ENCODE results near the gene INO80C. TPM values are rescaled to one million over a fixed set of nuclear protein-coding genes. Genes with fewer than 3 reads are reported as not detected.
"Not testable (repeated sequence)": the region's sequence is repeated elsewhere in the genome, so short reads cannot be mapped to it uniquely, and the experiment has no call there.

The INO80C gene
- total RNA-seq, 4 donors from 2014 or later, result 5.3 to 6.4 (median 5.5) TPM

GRCh38 chr18:35455926-35456763 is 41.6 kb downstream of the INO80C start:
- TF ChIP-seq POLR2A (IDR thresholded peaks at IDR 0.05), result no peak
- no peak for TF ChIP-seq CTCF (IDR thresholded peaks at IDR 0.05 in 4 of 5, conservative IDR thresholded peaks at IDR 0.05 in 1 of 5)
- DNase-seq, result no peak
- Histone ChIP-seq H3K4me1 (peaks cover 0 to 3% of the 10 kb centered on the region in 2 donors), H3K9me3 (no peaks in the 10 kb centered on the region), H3K27ac (no peak overlapping the region), H3K36me3 (no peaks in the 10 kb centered on the region), H3K27me3 (no peaks in the 10 kb centered on the region), H3K4me3 (no peak overlapping the region)
- ATAC-seq, result no peak
- in situ Hi-C loops (cut with MboI; ENCODE audit: low sequenced_read_pairs in 4 of 4) (no loop called here), intact Hi-C loops (cut with DNase I; ENCODE audit: low total_unique reads) (no loop called here)

DNA sequence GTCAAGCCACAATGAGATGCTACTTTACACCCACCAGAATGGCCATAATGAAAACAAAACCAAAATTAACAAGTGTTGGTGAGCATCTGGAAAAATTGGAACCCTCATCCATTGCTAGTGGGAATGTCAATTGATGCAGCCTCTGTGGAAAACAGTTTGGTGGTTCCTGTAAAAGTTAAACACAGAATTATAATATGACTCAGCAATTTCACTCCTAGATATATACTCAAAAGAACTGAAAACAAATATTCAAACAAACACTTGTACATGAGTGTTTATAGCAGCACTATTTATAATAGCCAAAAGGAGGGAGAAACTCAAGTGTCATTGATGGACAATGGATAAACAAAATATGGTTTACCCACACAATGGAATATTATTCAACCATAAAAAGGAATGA is 43.0 kb downstream of the INO80C start:
- peaks cover 0 to 3% of the 10 kb centered on the region in 2 donors for H3K4me1 ChIP-seq
- H3K4me3 ChIP-seq, result no peak overlapping the region
- TF ChIP-seq POLR2A (IDR thresholded peaks at IDR 0.05), result no peak
- TF ChIP-seq CTCF (IDR thresholded peaks at IDR 0.05 in 4 of 5, conservative IDR thresholded peaks at IDR 0.05 in 1 of 5), result no peak
- no peaks in the 10 kb centered on the region for H3K9me3 ChIP-seq
- H3K27me3 ChIP-seq, result no peaks in the 10 kb centered on the region
- intact Hi-C loops (cut with DNase I; ENCODE audit: low total_unique reads) (no loop called here), in situ Hi-C loops (cut with MboI; ENCODE audit: low sequenced_read_pairs in 4 of 4) (no loop called here)
- no peaks in the 10 kb centered on the region for H3K36me3 ChIP-seq
- ATAC-seq (no peak), DNase-seq (no peak)
- no peak overlapping the region for H3K27ac ChIP-seq

GRCh38 chr18:35453065-35453464 is 44.7 kb downstream of the INO80C start:
- H3K36me3 ChIP-seq; in situ Hi-C loops (cut with MboI; ENCODE audit: low sequenced_read_pairs in 4 of 4); H3K4me1 ChIP-seq; H3K27ac ChIP-seq; intact Hi-C loops (cut with DNase I; ENCODE audit: low total_unique reads); ATAC-seq; DNase-seq; H3K27me3 ChIP-seq; H3K4me3 ChIP-seq; H3K9me3 ChIP-seq: not testable (repeated sequence)

- intact Hi-C loops (cut with DNase I; ENCODE audit: low total_unique reads), result no loop called here
Measured at GRCh38 chr18:35451916-35452315, 45.8 kb downstream of the INO80C start.

More at GRCh38 chr18:35451916-35452315, 45.8 kb downstream of the INO80C start:
- in situ Hi-C loops (cut with MboI; ENCODE audit: low sequenced_read_pairs in 4 of 4), result no loop called here
- Histone ChIP-seq H3K27ac (no peak overlapping the region), H3K4me1 (no peaks in the 10 kb centered on the region), H3K4me3 (no peak overlapping the region), H3K36me3 (no peaks in the 10 kb centered on the region), H3K9me3 (no peaks in the 10 kb centered on the region), H3K27me3 (no peaks in the 10 kb centered on the region)
- DNase-seq (no peak), ATAC-seq (no peak)
- TF ChIP-seq CTCF (IDR thresholded peaks at IDR 0.05 in 4 of 5, conservative IDR thresholded peaks at IDR 0.05 in 1 of 5) (no peak), POLR2A (IDR thresholded peaks at IDR 0.05) (no peak)

All from gastrocnemius medialis (tissue), 4 donors.